NT2/D1 (cell line): Measurements from ENCODE around the gene ARV1.

ENCODE experiments used
- SUZ12 ChIP-seq: IDR thresholded peaks from 2 replicates; pipeline ENCODE4 v1.6.1; 2011; ENCODE audit not compliant: insufficient read length, insufficient read depth; ENCODE audit errors: extremely low read depth
- YY1 ChIP-seq: IDR thresholded peaks from 2 replicates; pipeline ENCODE4 v1.6.1; 2011; ENCODE audit not compliant: insufficient read length, insufficient read depth
- ZNF274 ChIP-seq: IDR thresholded peaks from 2 replicates; pipeline ENCODE4 v1.6.1; 2011; ENCODE audit warnings: mild to moderate bottlenecking, low read depth, low read length

- TF ChIP-seq SUZ12 (no peak), YY1 (no peak), ZNF274 (no peak)
These were observed 968 bp upstream of the ARV1 start for GRCh38 chr1:230977761-230978490.
